ENCODE data around the gene LINC00632. TPM values are rescaled to one million over a fixed set of nuclear protein-coding genes. Genes with fewer than 3 reads are reported as not detected.
A peak's percentile ranks its signal among the peaks of the same experiment; 100 is the strongest.
"Not testable (repeated sequence)": the region's sequence is repeated elsewhere in the genome, so short reads cannot be mapped to it uniquely, and the experiment has no call there.

Gene LINC00632
- total RNA-seq: 10 to 100 TPM; 14.5 to 16.2 TPM
- under 1 TPM in 1 of 2 donors, not detected in 1; 0.26 TPM for polyA plus RNA-seq

GRCh38 chrX:140709421-140709846 is at the start of gene LINC00632:
LINC00632 (plus strand) TSS chrX:140709759.
- Histone ChIP-seq H3K36me3 (ENCODE audit: insufficient read depth, low read length) (no peaks in the 10 kb centered on the region), H3K27me3 (ENCODE audit: insufficient read depth, low read length) (no peaks in the 10 kb centered on the region), H3K4me1 (ENCODE audit: insufficient read depth, low read length) (no peaks in the 10 kb centered on the region), H3K9me3 (ENCODE audit: control insufficient read depth in 1 of 2, low read length in 2 of 2) (no peaks in the 10 kb centered on the region), H3K4me3 (ENCODE audit: low read length in 2 of 2) (no peak within 1 kb of the TSS), H3K27ac (ENCODE audit: low read depth, low read length) (no peak within 1 kb of the TSS)
- H3K9me3 Mint-ChIP-seq: peaks cover 0 to 2% (median 0%) of the 10 kb centered on the region in 8 donors
- ChIA-PET POLR2A (ENCODE audit: partially characterized antibody) (no interaction called here), CTCF (ENCODE audit: partially characterized antibody) (no interaction called here)
- H3K36me3 Mint-ChIP-seq: no peaks in the 10 kb centered on the region
- no peaks in the 10 kb centered on the region for H3K27me3 Mint-ChIP-seq
- H3K27ac Mint-ChIP-seq: peak within 1 kb of the TSS in 1 of 7 donors; percentile 22
- intact Hi-C loops (cut with micrococcal nuclease): no loop called here
- H3K4me3 Mint-ChIP-seq: no peak within 1 kb of the TSS
- H3K4me1 Mint-ChIP-seq: peaks cover 0 to 6% (median 0%) of the 10 kb centered on the region in 4 donors
- no peak for DNase-seq

GRCh38 chrX:140661643-140662042 is 47.9 kb upstream of the LINC00632 start:
- Histone ChIP-seq H3K4me1 (ENCODE audit: insufficient read depth, low read length) (no peaks in the 10 kb centered on the region), H3K27ac (ENCODE audit: low read depth, low read length) (no peak overlapping the region), H3K27me3 (ENCODE audit: insufficient read depth, low read length) (no peaks in the 10 kb centered on the region), H3K4me3 (ENCODE audit: low read length in 2 of 2) (no peak overlapping the region), H3K36me3 (ENCODE audit: insufficient read depth, low read length) (no peaks in the 10 kb centered on the region), H3K9me3 (ENCODE audit: control insufficient read depth in 1 of 2, low read length in 2 of 2) (no peaks in the 10 kb centered on the region)
- H3K36me3 Mint-ChIP-seq: no peaks in the 10 kb centered on the region
- H3K27me3 Mint-ChIP-seq: peaks cover 0 to 1% of the 10 kb centered on the region in 2 donors
- intact Hi-C loops (cut with micrococcal nuclease): loop anchor here (10.0 kb wide), 1 partner anchor 607 kb away; no protein-coding TSS in a partner anchor
- no peak overlapping the region for H3K27ac Mint-ChIP-seq
- DNase-seq: no peak
- ChIA-PET CTCF (ENCODE audit: partially characterized antibody) (no interaction called here), POLR2A (ENCODE audit: partially characterized antibody) (no interaction called here)
- H3K9me3 Mint-ChIP-seq: no peaks in the 10 kb centered on the region
- H3K4me3 Mint-ChIP-seq: no peak overlapping the region
- peaks cover 0 to 2% (median 0%) of the 10 kb centered on the region in 4 donors for H3K4me1 Mint-ChIP-seq

GRCh38 chrX:140664939-140665338 is 44.6 kb upstream of the LINC00632 start:
- no peak overlapping the region for H3K27ac Mint-ChIP-seq
- no peaks in the 10 kb centered on the region for H3K36me3 ChIP-seq (ENCODE audit: insufficient read depth, low read length)
- no peak overlapping the region for H3K27ac ChIP-seq (ENCODE audit: low read depth, low read length)
- no peaks in the 10 kb centered on the region for H3K27me3 ChIP-seq (ENCODE audit: insufficient read depth, low read length)
- H3K36me3 Mint-ChIP-seq: no peaks in the 10 kb centered on the region
- no peak overlapping the region for H3K4me3 Mint-ChIP-seq
- H3K4me1 Mint-ChIP-seq: no peaks in the 10 kb centered on the region
- no peaks in the 10 kb centered on the region for H3K4me1 ChIP-seq (ENCODE audit: insufficient read depth, low read length)
- H3K27me3 Mint-ChIP-seq: peaks cover 0 to 1% of the 10 kb centered on the region in 2 donors
- POLR2A ChIA-PET (ENCODE audit: partially characterized antibody): no interaction called here
- no peak overlapping the region for H3K4me3 ChIP-seq (ENCODE audit: low read length in 2 of 2)
- DNase-seq: no peak
- CTCF ChIA-PET (ENCODE audit: partially characterized antibody): no interaction called here
- no peaks in the 10 kb centered on the region for H3K9me3 Mint-ChIP-seq
- no peaks in the 10 kb centered on the region for H3K9me3 ChIP-seq (ENCODE audit: control insufficient read depth in 1 of 2, low read length in 2 of 2)
- intact Hi-C loops (cut with micrococcal nuclease): loop anchor here (10.0 kb wide), 1 partner anchor 610 kb away; no protein-coding TSS in a partner anchor

DNA sequence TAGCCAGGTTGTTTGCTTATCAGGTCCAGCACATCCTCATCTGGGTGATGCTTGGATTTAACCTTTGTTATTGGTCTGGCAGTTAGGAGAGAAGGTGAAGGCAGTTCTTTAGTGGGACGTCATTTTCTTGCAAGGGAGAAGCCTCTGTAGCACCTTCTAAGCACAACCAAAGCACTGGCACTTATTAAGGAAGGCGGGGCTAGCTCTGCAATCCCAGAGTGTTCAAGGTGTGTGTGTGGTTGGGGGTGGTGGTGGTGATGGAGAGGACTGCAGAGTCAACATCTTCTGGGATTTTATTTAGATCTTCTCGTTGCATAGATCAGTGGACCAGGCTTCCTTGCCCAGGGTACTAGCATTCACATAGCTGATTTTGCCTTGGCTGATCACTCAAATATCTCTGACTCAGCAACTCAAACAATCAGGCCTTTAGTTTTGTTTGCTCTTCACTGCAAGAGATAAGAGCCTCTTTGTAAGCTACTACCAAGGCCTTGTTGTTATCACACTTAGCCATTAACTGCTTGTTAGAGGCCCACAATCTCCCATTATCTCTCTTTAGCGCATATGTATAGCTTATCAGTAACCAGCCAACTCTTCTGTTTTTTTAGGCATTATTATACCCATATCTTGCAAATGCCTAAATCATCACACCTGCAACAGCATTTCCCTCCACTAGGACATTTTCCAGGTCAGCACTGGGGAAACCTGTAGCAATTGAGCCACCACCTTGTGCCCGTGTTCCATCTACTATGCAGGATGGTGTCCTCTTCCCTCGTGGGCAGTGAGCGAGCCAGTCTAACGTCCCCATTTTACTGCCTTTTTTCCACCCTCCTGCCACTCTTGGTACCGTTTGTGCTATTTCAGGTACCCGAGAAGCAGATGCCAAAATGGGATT is 36.5 kb upstream of the LINC00632 start:
- Mint-ChIP-seq H3K27me3 (no peaks in the 10 kb centered on the region), H3K9me3 (no peaks in the 10 kb centered on the region), H3K36me3 (no peaks in the 10 kb centered on the region), H3K4me3 (no peak overlapping the region), H3K27ac (peak overlapping the region in 1 of 7 donors; percentile 25), H3K4me1 (no peaks in the 10 kb centered on the region)
- CTCF ChIA-PET (ENCODE audit: partially characterized antibody): no interaction called here
- H3K9me3 ChIP-seq (ENCODE audit: control insufficient read depth in 1 of 2, low read length in 2 of 2): no peaks in the 10 kb centered on the region
- POLR2A ChIA-PET (ENCODE audit: partially characterized antibody): no interaction called here
- no peaks in the 10 kb centered on the region for H3K4me1 ChIP-seq (ENCODE audit: insufficient read depth, low read length)
- H3K27me3 ChIP-seq (ENCODE audit: insufficient read depth, low read length): no peaks in the 10 kb centered on the region
- H3K36me3 ChIP-seq (ENCODE audit: insufficient read depth, low read length): no peaks in the 10 kb centered on the region
- H3K27ac ChIP-seq (ENCODE audit: low read depth, low read length): no peak overlapping the region
- intact Hi-C loops (cut with micrococcal nuclease): no loop called here
- H3K4me3 ChIP-seq (ENCODE audit: low read length in 2 of 2): no peak overlapping the region
- DNase-seq: no peak

- H3K4me3 ChIP-seq (ENCODE audit: low read length in 2 of 2): no peak overlapping the region
- H3K36me3 Mint-ChIP-seq: no peaks in the 10 kb centered on the region
- no peaks in the 10 kb centered on the region for H3K27me3 Mint-ChIP-seq
Observed at GRCh38 chrX:140687706-140688105, 21.9 kb upstream of the LINC00632 start.

DNA sequence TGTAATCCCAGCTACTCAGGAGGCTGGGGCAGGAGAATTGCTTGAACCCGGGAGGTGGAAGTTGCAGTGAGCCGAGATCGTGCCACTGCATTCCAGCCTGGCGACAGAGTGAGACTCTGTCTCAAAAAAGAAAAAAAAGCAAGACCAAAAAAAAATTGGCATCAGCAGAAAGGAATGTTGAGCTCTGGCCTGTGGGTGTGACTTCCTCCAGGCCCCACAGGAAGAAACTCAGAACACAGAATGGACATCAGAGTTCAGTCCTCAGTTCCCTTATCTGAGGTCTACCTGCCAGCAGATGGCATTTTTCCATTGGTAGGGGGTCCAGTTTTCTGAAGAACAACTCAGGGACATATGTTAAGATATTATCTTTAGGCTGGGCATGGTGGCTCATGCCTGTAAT is 18.0 kb upstream of the LINC00632 start:
- H3K4me3 ChIP-seq (ENCODE audit: low read length in 2 of 2); H3K9me3 ChIP-seq (ENCODE audit: control insufficient read depth in 1 of 2, low read length in 2 of 2); H3K4me1 Mint-ChIP-seq; H3K4me3 Mint-ChIP-seq; H3K27ac ChIP-seq (ENCODE audit: low read depth, low read length); H3K27me3 ChIP-seq (ENCODE audit: insufficient read depth, low read length); H3K36me3 Mint-ChIP-seq; H3K27ac Mint-ChIP-seq; H3K9me3 Mint-ChIP-seq; H3K36me3 ChIP-seq (ENCODE audit: insufficient read depth, low read length); CTCF ChIA-PET (ENCODE audit: partially characterized antibody); POLR2A ChIA-PET (ENCODE audit: partially characterized antibody); H3K27me3 Mint-ChIP-seq; DNase-seq; H3K4me1 ChIP-seq (ENCODE audit: insufficient read depth, low read length); intact Hi-C loops (cut with micrococcal nuclease): not testable (repeated sequence)

More at GRCh38 chrX:140687706-140688105, 21.9 kb upstream of the LINC00632 start:
- Mint-ChIP-seq H3K4me3 (no peak overlapping the region), H3K9me3 (peaks cover 0 to 5% (median 0%) of the 10 kb centered on the region in 8 donors), H3K27ac (no peak overlapping the region), H3K4me1 (no peaks in the 10 kb centered on the region)
- Histone ChIP-seq H3K27me3 (ENCODE audit: insufficient read depth, low read length) (no peaks in the 10 kb centered on the region), H3K36me3 (ENCODE audit: insufficient read depth, low read length) (no peaks in the 10 kb centered on the region), H3K4me1 (ENCODE audit: insufficient read depth, low read length) (no peaks in the 10 kb centered on the region), H3K9me3 (ENCODE audit: control insufficient read depth in 1 of 2, low read length in 2 of 2) (no peaks in the 10 kb centered on the region), H3K27ac (ENCODE audit: low read depth, low read length) (no peak overlapping the region)
- intact Hi-C loops (cut with micrococcal nuclease): no loop called here
- ChIA-PET POLR2A (ENCODE audit: partially characterized antibody) (no interaction called here), CTCF (ENCODE audit: partially characterized antibody) (no interaction called here)
- DNase-seq: no peak

- Histone ChIP-seq H3K36me3 (ENCODE audit: insufficient read depth, low read length) (no peaks in the 10 kb centered on the region), H3K27ac (ENCODE audit: low read depth, low read length) (no peak overlapping the region), H3K4me1 (ENCODE audit: insufficient read depth, low read length) (no peaks in the 10 kb centered on the region), H3K9me3 (ENCODE audit: control insufficient read depth in 1 of 2, low read length in 2 of 2) (no peaks in the 10 kb centered on the region), H3K27me3 (ENCODE audit: insufficient read depth, low read length) (no peaks in the 10 kb centered on the region), H3K4me3 (ENCODE audit: low read length in 2 of 2) (no peak overlapping the region)
- peaks cover 0 to 1% of the 10 kb centered on the region in 2 donors for H3K27me3 Mint-ChIP-seq
- peaks cover 0 to 1% (median under 1%) of the 10 kb centered on the region in 4 donors for H3K4me1 Mint-ChIP-seq
- no peak overlapping the region for H3K4me3 Mint-ChIP-seq
- POLR2A ChIA-PET (ENCODE audit: partially characterized antibody): no interaction called here
- H3K36me3 Mint-ChIP-seq: no peaks in the 10 kb centered on the region
- intact Hi-C loops (cut with micrococcal nuclease): no loop called here
- no peaks in the 10 kb centered on the region for H3K9me3 Mint-ChIP-seq
- DNase-seq: no peak
- peak overlapping the region in 1 of 7 donors; percentile 2 for H3K27ac Mint-ChIP-seq
- CTCF ChIA-PET (ENCODE audit: partially characterized antibody): no interaction called here
Observed at GRCh38 chrX:140697618-140698017, 11.9 kb upstream of the LINC00632 start.

Measured in CD4-positive, alpha-beta memory T cell (primary cell).